ENCODE data around the gene TANC1. TPM values are rescaled to one million over a fixed set of nuclear protein-coding genes. Genes with fewer than 3 reads are reported as not detected.
A peak's percentile ranks its signal among the peaks of the same experiment; 100 is the strongest.

Gene TANC1
- total RNA-seq, 6 experiments from 2014 or later = 22.4 to 27.7 (median 23.1) TPM

GRCh38 chr2:159029936-159030335, 61.5 kb downstream of the TANC1 start:
- no peaks in the 10 kb centered on the region; the same call in 1 of the 2 replicates for H3K27me3 Mint-ChIP-seq (ENCODE audit: insufficient read depth)

GRCh38 chr2:159030674-159031380, 62.4 kb downstream of the TANC1 start:
- peak; percentile 51 for DNase-seq
- Mint-ChIP-seq H3K4me3 (peak overlapping the region; percentile 4), H3K4me1 (ENCODE audit: low read depth) (peaks cover 60% of the 10 kb centered on the region), H3K27ac (peak overlapping the region; percentile 58), H3K9me3 (no peaks in the 10 kb centered on the region), H3K36me3 (ENCODE audit: low read depth) (peaks cover 6% of the 10 kb centered on the region; the same call in 1 of the 2 replicates), H3K27me3 (ENCODE audit: insufficient read depth) (no peaks in the 10 kb centered on the region; the same call in 1 of the 2 replicates)
- TF ChIP-seq CTCF (IDR thresholded peaks at IDR 0.05) = no peak

More at GRCh38 chr2:159029936-159030335, 61.5 kb downstream of the TANC1 start:
- TF ChIP-seq CTCF (IDR thresholded peaks at IDR 0.05) = no peak
- Mint-ChIP-seq H3K4me1 (ENCODE audit: low read depth) (peaks cover 64% of the 10 kb centered on the region), H3K27ac (peak overlapping the region; percentile 68), H3K36me3 (ENCODE audit: low read depth) (peaks cover 6% of the 10 kb centered on the region; the same call in 1 of the 2 replicates), H3K9me3 (no peaks in the 10 kb centered on the region), H3K4me3 (no peak overlapping the region)
- no peak for DNase-seq

GRCh38 chr2:159032146-159032545, 63.7 kb downstream of the TANC1 start:
- Mint-ChIP-seq H3K4me1 (ENCODE audit: low read depth) (peaks cover 52% of the 10 kb centered on the region), H3K4me3 (no peak overlapping the region), H3K27me3 (ENCODE audit: insufficient read depth) (no peaks in the 10 kb centered on the region; the same call in none of the 2 replicates), H3K9me3 (0 out of 2 replicates have a peak, but pooled peaks cover 3% of the 10 kb centered on the region), H3K27ac (peak overlapping the region; percentile 46), H3K36me3 (ENCODE audit: low read depth) (peaks cover 13% of the 10 kb centered on the region)
- no peak for DNase-seq
- no peak for TF ChIP-seq CTCF (IDR thresholded peaks at IDR 0.05)

- TF ChIP-seq CTCF (IDR thresholded peaks at IDR 0.05) = no peak
- H3K36me3 Mint-ChIP-seq (ENCODE audit: low read depth) = peaks cover 18% of the 10 kb centered on the region
- H3K27me3 Mint-ChIP-seq (ENCODE audit: insufficient read depth) = no peaks in the 10 kb centered on the region; the same call in none of the 2 replicates
- H3K4me1 Mint-ChIP-seq (ENCODE audit: low read depth) = peaks cover 48% of the 10 kb centered on the region
- no peak overlapping the region for H3K27ac Mint-ChIP-seq
- no peak for DNase-seq
- 0 out of 2 replicates have a peak, but pooled peaks cover 7% of the 10 kb centered on the region for H3K9me3 Mint-ChIP-seq
- H3K4me3 Mint-ChIP-seq = no peak overlapping the region
Observed at GRCh38 chr2:159032580-159032979, 64.1 kb downstream of the TANC1 start.

GRCh38 chr2:159034713-159035112, 66.3 kb downstream of the TANC1 start:
- H3K36me3 Mint-ChIP-seq (ENCODE audit: low read depth) = peaks cover 26% of the 10 kb centered on the region
- TF ChIP-seq CTCF (IDR thresholded peaks at IDR 0.05) = no peak
- H3K4me1 Mint-ChIP-seq (ENCODE audit: low read depth) = peaks cover 44% of the 10 kb centered on the region
- no peaks in the 10 kb centered on the region; the same call in 1 of the 2 replicates for H3K27me3 Mint-ChIP-seq (ENCODE audit: insufficient read depth)
- peaks cover 15% of the 10 kb centered on the region for H3K9me3 Mint-ChIP-seq
- no peak for DNase-seq
- no peak overlapping the region for H3K27ac Mint-ChIP-seq
- no peak overlapping the region for H3K4me3 Mint-ChIP-seq
